DOHH2 (cell line): ENCODE results near the gene PUM2.

ENCODE experiments used
- H3F3A ChIP-seq: fragments of 200-600 bp; sonication (generic), shearing (Covaris generic); 2 replicates; pipeline ENCODE4 v1.6.0; 2016; ENCODE audit warnings: antibody characterized with exemption, mild to moderate bottlenecking; ENCODE audit not compliant: control insufficient read depth, insufficient read depth
- H3K27ac ChIP-seq: fragments of 200-600 bp; sonication (generic); 2 replicates; pipeline ENCODE4 v1.5.1; 2014; ENCODE audit warnings: low read depth, mild to moderate bottlenecking, low read length, moderate library complexity
- H3K27me3 ChIP-seq: fragments of 200-600 bp; sonication (generic); 2 replicates; pipeline ENCODE4 v1.6.1; 2014; ENCODE audit warnings: mild to moderate bottlenecking, low read length, mixed read lengths; ENCODE audit not compliant: control insufficient read depth
- H3K36me3 ChIP-seq: fragments of 200-600 bp; sonication (generic); 2 replicates; pipeline ENCODE4 v1.6.1; 2014; ENCODE audit warnings: mild to moderate bottlenecking, low read length, moderate library complexity, mixed read lengths; ENCODE audit not compliant: control insufficient read depth
- H3K4me1 ChIP-seq: fragments of 200-600 bp; sonication (generic); 2 replicates; pipeline ENCODE4 v1.6.1; 2014; ENCODE audit warnings: mild to moderate bottlenecking, low read length, mixed read lengths; ENCODE audit not compliant: control insufficient read depth
- H3K4me2 ChIP-seq: fragments of 200-600 bp; sonication (generic); 2 replicates; pipeline ENCODE4 v1.6.0; 2014; ENCODE audit warnings: mild to moderate bottlenecking, low read length, moderate library complexity
- H3K4me3 ChIP-seq: fragments of 200-600 bp; sonication (generic); 2 replicates; pipeline ENCODE4 v1.5.1; 2014; ENCODE audit warnings: mild to moderate bottlenecking, low read length, mixed read lengths
- H3K79me2 ChIP-seq: fragments of 200-600 bp; sonication (generic); 2 replicates; pipeline ENCODE4 v1.6.1; 2014; ENCODE audit warnings: mild to moderate bottlenecking, low read length, mixed read lengths; ENCODE audit not compliant: control insufficient read depth
- H3K9me2 ChIP-seq: fragments of 200-600 bp; sonication (generic); replicated peaks from 2 replicates; pipeline ENCODE4 v1.6.1; 2014; ENCODE audit warnings: mild to moderate bottlenecking, low read length, mixed read lengths; ENCODE audit not compliant: control insufficient read depth
- H3K9me3 ChIP-seq: fragments of 200-600 bp; sonication (generic); 2 replicates; pipeline ENCODE4 v1.6.1; 2014; ENCODE audit warnings: antibody characterized with exemption, low read length, mixed read lengths; ENCODE audit not compliant: control insufficient read depth, insufficient read depth
- H4K20me1 ChIP-seq: fragments of 200-600 bp; sonication (generic); 2 replicates; pipeline ENCODE4 v1.6.0; 2014; ENCODE audit warnings: low read depth, mild to moderate bottlenecking, antibody characterized with exemption, low read length, moderate library complexity; ENCODE audit not compliant: control insufficient read depth, insufficient read depth
- CTCF ChIP-seq: fragments of 200-600 bp; sonication (generic); IDR thresholded peaks from one replicate; pipeline ENCODE4 v1.5.1; 2014; ENCODE audit warnings: antibody characterized with exemption, mild to moderate bottlenecking, low read depth, low read length; ENCODE audit not compliant: poor library complexity, severe bottlenecking
- EZH2phosphoT487 ChIP-seq: fragments of 200-600 bp; sonication (generic); IDR thresholded peaks from 2 replicates; pipeline ENCODE4 v1.6.1; 2017; ENCODE audit warnings: borderline replicate concordance, mild to moderate bottlenecking, antibody characterized with exemption, low read length, moderate library complexity, mixed read lengths

Gene PUM2

GRCh38 chr2:20357638-20358389 is 7.2 kb upstream of the PUM2 start:
- H3F3A ChIP-seq: peaks cover 4% of the 10 kb centered on the region; the same call in 1 of the 2 replicates
- no peaks in the 10 kb centered on the region for H3K36me3 ChIP-seq
- H3K4me2 ChIP-seq: no peak overlapping the region
- H4K20me1 ChIP-seq: no peaks in the 10 kb centered on the region
- no peaks in the 10 kb centered on the region for H3K9me3 ChIP-seq
- no peak overlapping the region for H3K4me3 ChIP-seq
- no peaks in the 10 kb centered on the region for H3K9me2 ChIP-seq
- H3K27ac ChIP-seq: no peak overlapping the region
- no peaks in the 10 kb centered on the region for H3K79me2 ChIP-seq
- peaks cover under 1% of the 10 kb centered on the region; the same call in 1 of the 2 replicates for H3K4me1 ChIP-seq
- H3K27me3 ChIP-seq: no peaks in the 10 kb centered on the region
- no peak for TF ChIP-seq CTCF
- no peak for TF ChIP-seq EZH2phosphoT487

- no peak overlapping the region for H3K4me2 ChIP-seq
- peaks cover 10% of the 10 kb centered on the region for H3K79me2 ChIP-seq
- no peaks in the 10 kb centered on the region for H3K9me3 ChIP-seq
- TF ChIP-seq CTCF (no peak), EZH2phosphoT487 (no peak)
- no peak overlapping the region for H3K27ac ChIP-seq
- H3K36me3 ChIP-seq: no peaks in the 10 kb centered on the region
- peaks cover 18% of the 10 kb centered on the region for H3K4me1 ChIP-seq
- no peaks in the 10 kb centered on the region for H3K27me3 ChIP-seq
- H4K20me1 ChIP-seq: no peaks in the 10 kb centered on the region
- H3K9me2 ChIP-seq: no peaks in the 10 kb centered on the region
- peaks cover 7% of the 10 kb centered on the region; the same call in 1 of the 2 replicates for H3F3A ChIP-seq
- H3K4me3 ChIP-seq: no peak overlapping the region
These were observed 5.4 kb upstream of the PUM2 start for GRCh38 chr2:20356042-20356441.

- no peaks in the 10 kb centered on the region for H4K20me1 ChIP-seq
- H3K4me2 ChIP-seq: no peak overlapping the region
- H3K4me3 ChIP-seq: no peak overlapping the region
- H3K27me3 ChIP-seq: no peaks in the 10 kb centered on the region
- peaks cover 15% of the 10 kb centered on the region for H3K79me2 ChIP-seq
- no peak for TF ChIP-seq CTCF
- no peak for TF ChIP-seq EZH2phosphoT487
- no peak overlapping the region for H3K27ac ChIP-seq
- H3F3A ChIP-seq: peaks cover 8% of the 10 kb centered on the region; the same call in 1 of the 2 replicates
- H3K4me1 ChIP-seq: peaks cover 19% of the 10 kb centered on the region
- no peaks in the 10 kb centered on the region for H3K9me3 ChIP-seq
- no peaks in the 10 kb centered on the region for H3K9me2 ChIP-seq
- H3K36me3 ChIP-seq: peaks cover 3% of the 10 kb centered on the region
These were observed 4.5 kb upstream of the PUM2 start for GRCh38 chr2:20355131-20355530.
